OCI-LY3 (cell line): ENCODE results near the gene KIF1B.

Source experiments
- H2AFZ ChIP-seq: fragments of 200-600, 300-600 bp; shearing (Covaris generic); 2 replicates; pipeline ENCODE4 v1.6.0; 2014; ENCODE audit warnings: antibody characterized with exemption, low read depth, low read length
- H3K27ac ChIP-seq: fragments of 200-600, 300-600 bp; sonication (generic); 2 replicates; pipeline ENCODE4 v1.5.1; 2014; ENCODE audit warnings: mild to moderate bottlenecking, low read length, moderate library complexity, mixed read lengths
- H3K27me3 ChIP-seq: fragments of 200-600, 300-600 bp; sonication (generic); 2 replicates; pipeline ENCODE4 v1.6.1; 2014; ENCODE audit warnings: low read depth, low read length, mixed read lengths
- H3K36me3 ChIP-seq: fragments of 200-600, 300-600 bp; sonication (generic); replicated peaks from 2 replicates; pipeline ENCODE3; 2014; ENCODE audit warnings: low read depth, low read length, mixed read lengths
- H3K4me1 ChIP-seq: fragments of 300-600, 200-600 bp; sonication (generic); 2 replicates; pipeline ENCODE4 v1.6.1; 2014; ENCODE audit warnings: low read length, mixed read lengths
- H3K4me2 ChIP-seq: fragments of 200-600, 300-600 bp; sonication (generic); 2 replicates; pipeline ENCODE4 v1.6.1; 2014; ENCODE audit warnings: low read length, mixed read lengths
- H3K4me3 ChIP-seq: fragments of 300-600, 200-600 bp; sonication (generic); 2 replicates; pipeline ENCODE4 v1.5.1; 2014; ENCODE audit warnings: antibody characterized with exemption, mild to moderate bottlenecking, low read length, moderate library complexity
- H3K79me2 ChIP-seq: fragments of 300-600, 200-600 bp; shearing (Covaris generic); 2 replicates; pipeline ENCODE4 v1.6.1; 2014; ENCODE audit warnings: mild to moderate bottlenecking, low read length, mixed read lengths
- H3K9ac ChIP-seq: fragments of 300-600, 200-600 bp; shearing (Covaris generic); 2 replicates; pipeline ENCODE4 v1.6.0; 2014; ENCODE audit warnings: mild to moderate bottlenecking, low read length, moderate library complexity
- H3K9me3 ChIP-seq: fragments of 200-600, 300-600 bp; shearing (Covaris generic); 2 replicates; pipeline ENCODE4 v1.6.1; 2014; ENCODE audit warnings: low read length, mixed read lengths; ENCODE audit not compliant: insufficient read depth
- H4K20me1 ChIP-seq: fragments of 200-600, 300-600 bp; sonication (generic); 2 replicates; pipeline ENCODE4 v1.6.1; 2016; ENCODE audit warnings: low read length, mixed read lengths; ENCODE audit not compliant: insufficient read depth
- EZH2phosphoT487 ChIP-seq: fragments of 200-600 bp; shearing (Covaris generic); IDR thresholded peaks from 2 replicates; pipeline ENCODE4 v1.6.1; 2018; ENCODE audit warnings: antibody characterized with exemption, mixed run types, low read depth
- TF ChIP-seq, protein P1 (sequence below): fragments of 200-600, 300-600 bp; sonication (generic); IDR thresholded peaks from 2 replicates; pipeline ENCODE4 v1.5.1; 2014; ENCODE audit warnings: antibody characterized with exemption, low read length, low read depth

The KIF1B gene

GRCh38 chr1:10193288-10193687 lies 17.1 kb upstream of the KIF1B start:
- H3K27me3 ChIP-seq: no peaks in the 10 kb centered on the region
- H3K9ac ChIP-seq: no peak overlapping the region
- no peak overlapping the region for H3K4me2 ChIP-seq
- no peaks in the 10 kb centered on the region for H3K36me3 ChIP-seq
- no peak for TF ChIP-seq EZH2phosphoT487
- TF ChIP-seq, protein P1, sequence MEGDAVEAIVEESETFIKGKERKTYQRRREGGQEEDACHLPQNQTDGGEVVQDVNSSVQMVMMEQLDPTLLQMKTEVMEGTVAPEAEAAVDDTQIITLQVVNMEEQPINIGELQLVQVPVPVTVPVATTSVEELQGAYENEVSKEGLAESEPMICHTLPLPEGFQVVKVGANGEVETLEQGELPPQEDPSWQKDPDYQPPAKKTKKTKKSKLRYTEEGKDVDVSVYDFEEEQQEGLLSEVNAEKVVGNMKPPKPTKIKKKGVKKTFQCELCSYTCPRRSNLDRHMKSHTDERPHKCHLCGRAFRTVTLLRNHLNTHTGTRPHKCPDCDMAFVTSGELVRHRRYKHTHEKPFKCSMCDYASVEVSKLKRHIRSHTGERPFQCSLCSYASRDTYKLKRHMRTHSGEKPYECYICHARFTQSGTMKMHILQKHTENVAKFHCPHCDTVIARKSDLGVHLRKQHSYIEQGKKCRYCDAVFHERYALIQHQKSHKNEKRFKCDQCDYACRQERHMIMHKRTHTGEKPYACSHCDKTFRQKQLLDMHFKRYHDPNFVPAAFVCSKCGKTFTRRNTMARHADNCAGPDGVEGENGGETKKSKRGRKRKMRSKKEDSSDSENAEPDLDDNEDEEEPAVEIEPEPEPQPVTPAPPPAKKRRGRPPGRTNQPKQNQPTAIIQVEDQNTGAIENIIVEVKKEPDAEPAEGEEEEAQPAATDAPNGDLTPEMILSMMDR: no peak
- no peaks in the 10 kb centered on the region for H3K9me3 ChIP-seq
- H2AFZ ChIP-seq: no peak overlapping the region
- H3K4me1 ChIP-seq: peaks cover 5% of the 10 kb centered on the region; the same call in 1 of the 2 replicates
- H3K4me3 ChIP-seq: no peak overlapping the region
- H4K20me1 ChIP-seq: no peaks in the 10 kb centered on the region
- H3K27ac ChIP-seq: no peak overlapping the region
- no peaks in the 10 kb centered on the region for H3K79me2 ChIP-seq

GRCh38 chr1:10195570-10195969 lies 14.8 kb upstream of the KIF1B start:
- H3K4me1 ChIP-seq: no peaks in the 10 kb centered on the region
- no peaks in the 10 kb centered on the region for H3K79me2 ChIP-seq
- no peaks in the 10 kb centered on the region for H3K9me3 ChIP-seq
- no peak overlapping the region for H3K27ac ChIP-seq
- no peaks in the 10 kb centered on the region for H3K27me3 ChIP-seq
- H3K9ac ChIP-seq: no peak overlapping the region
- H2AFZ ChIP-seq: no peak overlapping the region
- TF ChIP-seq EZH2phosphoT487: no peak
- TF ChIP-seq, protein P1: no peak
- H4K20me1 ChIP-seq: no peaks in the 10 kb centered on the region
- H3K36me3 ChIP-seq: no peaks in the 10 kb centered on the region
- H3K4me2 ChIP-seq: no peak overlapping the region
- H3K4me3 ChIP-seq: no peak overlapping the region

- no peak overlapping the region for H3K27ac ChIP-seq
- TF ChIP-seq EZH2phosphoT487: no peak
- TF ChIP-seq, protein P1: no peak
- H3K36me3 ChIP-seq: no peaks in the 10 kb centered on the region
- H4K20me1 ChIP-seq: no peaks in the 10 kb centered on the region
- H3K4me1 ChIP-seq: no peaks in the 10 kb centered on the region
- no peak overlapping the region for H3K9ac ChIP-seq
- no peaks in the 10 kb centered on the region; the same call in 1 of the 2 replicates for H3K27me3 ChIP-seq
- H3K79me2 ChIP-seq: no peaks in the 10 kb centered on the region
- H2AFZ ChIP-seq: no peak overlapping the region
- no peak overlapping the region for H3K4me3 ChIP-seq
- H3K4me2 ChIP-seq: no peak overlapping the region
- no peaks in the 10 kb centered on the region for H3K9me3 ChIP-seq
These were observed 13.4 kb upstream of the KIF1B start for GRCh38 chr1:10196976-10197375.

DNA sequence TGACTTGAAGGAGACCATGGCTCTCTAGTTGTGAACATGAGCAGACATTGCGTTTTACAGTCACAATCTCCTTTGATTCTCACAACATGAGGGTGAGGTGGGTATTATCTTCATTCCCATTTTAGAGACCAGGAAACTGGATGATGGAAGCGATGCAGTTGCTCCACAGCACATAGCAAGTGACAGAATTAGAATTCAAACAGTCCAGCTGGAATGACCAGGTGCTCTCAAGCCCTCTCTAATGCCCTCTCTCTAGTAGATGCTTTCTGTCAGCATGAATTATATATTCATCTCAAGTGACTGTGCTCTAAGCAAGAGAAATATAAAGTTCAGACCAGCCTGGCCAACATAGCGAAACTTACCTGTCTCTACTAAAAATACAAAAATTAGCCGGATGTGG lies 9.8 kb upstream of the KIF1B start:
- Histone ChIP-seq H3K4me1 (no peaks in the 10 kb centered on the region), H3K79me2 (no peaks in the 10 kb centered on the region), H3K9ac (no peak overlapping the region), H3K27me3 (no peaks in the 10 kb centered on the region; the same call in 1 of the 2 replicates), H3K27ac (no peak overlapping the region), H3K36me3 (no peaks in the 10 kb centered on the region), H3K4me3 (no peak overlapping the region), H2AFZ (no peak overlapping the region), H3K9me3 (no peaks in the 10 kb centered on the region), H4K20me1 (no peaks in the 10 kb centered on the region), H3K4me2 (no peak overlapping the region)
- TF ChIP-seq, protein P1: no peak
- TF ChIP-seq EZH2phosphoT487: no peak
